DMS 273 (cell line): Measurements from ENCODE around the gene LRRC38.
A peak's percentile ranks its signal among the peaks of the same experiment; 100 is the strongest.
"Not testable (repeated sequence)": the region's sequence is repeated elsewhere in the genome, so short reads cannot be mapped to it uniquely, and the experiment has no call there.

Experiments
- DNase-seq: peaks from one replicate; lab custom pipeline; 2025; ENCODE audit not compliant: unreplicated experiment; lab: John Stamatoyannopoulos, UW

LRRC38 gene, protein sequence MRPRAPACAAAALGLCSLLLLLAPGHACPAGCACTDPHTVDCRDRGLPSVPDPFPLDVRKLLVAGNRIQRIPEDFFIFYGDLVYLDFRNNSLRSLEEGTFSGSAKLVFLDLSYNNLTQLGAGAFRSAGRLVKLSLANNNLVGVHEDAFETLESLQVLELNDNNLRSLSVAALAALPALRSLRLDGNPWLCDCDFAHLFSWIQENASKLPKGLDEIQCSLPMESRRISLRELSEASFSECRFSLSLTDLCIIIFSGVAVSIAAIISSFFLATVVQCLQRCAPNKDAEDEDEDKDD

DNA sequence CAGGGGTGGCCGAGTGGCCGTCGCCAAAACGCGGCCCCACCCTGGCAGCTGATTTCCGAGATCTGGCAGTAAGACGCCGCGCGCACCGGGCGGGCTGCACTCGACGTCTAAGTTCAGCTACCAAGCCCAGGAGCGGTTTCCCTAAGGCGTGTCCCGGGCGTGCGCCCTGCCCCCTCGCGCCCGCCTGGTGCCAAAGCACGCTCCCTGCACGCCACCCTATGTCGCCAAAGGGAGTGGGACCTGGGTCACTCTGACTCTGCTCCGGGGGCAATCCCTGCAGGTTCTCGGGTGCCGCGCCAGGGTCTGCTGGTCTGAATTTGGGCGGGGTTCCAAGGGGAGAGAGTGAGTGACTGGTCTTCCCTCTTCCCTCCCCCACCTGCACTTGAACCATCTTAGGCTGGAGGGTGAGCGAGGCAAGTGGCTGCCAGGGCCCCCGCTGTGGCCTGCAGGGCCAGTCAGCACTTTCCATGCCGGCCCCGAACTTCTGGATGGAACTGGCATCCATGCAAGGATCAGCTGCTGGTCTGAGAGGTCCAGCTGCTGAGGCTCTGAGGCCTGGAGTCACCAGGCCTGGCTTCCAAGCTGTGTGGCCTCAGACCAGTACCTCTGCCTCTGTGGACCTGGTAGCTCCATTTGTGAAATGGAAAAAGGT lies at the start of gene LRRC38:
LRRC38 (minus strand) TSS at position 109 of the 652 bp plus-strand sequence. CDS start 410 bp downstream, outside the sequence.
- DNase-seq, result peak; percentile 62

DNA sequence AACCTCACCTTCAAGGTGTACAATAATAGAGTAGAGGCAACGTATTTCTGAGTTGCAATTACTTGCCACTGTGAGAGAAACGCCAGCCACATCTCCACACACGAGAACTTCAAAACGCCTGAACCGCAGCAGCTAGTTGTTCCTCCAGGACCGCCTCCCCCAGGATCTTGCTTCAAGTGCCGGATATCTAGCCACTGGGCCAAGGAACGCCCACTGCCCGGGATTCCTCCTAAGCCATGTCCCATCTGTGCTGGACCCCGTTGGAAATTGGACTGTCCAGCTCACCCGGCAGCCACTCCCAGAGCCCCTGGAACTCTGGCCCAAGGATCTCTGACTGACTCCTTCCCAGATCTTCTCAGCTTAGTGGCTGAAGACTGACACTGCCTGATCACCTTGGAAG lies 49.2 kb upstream of the LRRC38 start:
- not testable (repeated sequence) for DNase-seq

DNA sequence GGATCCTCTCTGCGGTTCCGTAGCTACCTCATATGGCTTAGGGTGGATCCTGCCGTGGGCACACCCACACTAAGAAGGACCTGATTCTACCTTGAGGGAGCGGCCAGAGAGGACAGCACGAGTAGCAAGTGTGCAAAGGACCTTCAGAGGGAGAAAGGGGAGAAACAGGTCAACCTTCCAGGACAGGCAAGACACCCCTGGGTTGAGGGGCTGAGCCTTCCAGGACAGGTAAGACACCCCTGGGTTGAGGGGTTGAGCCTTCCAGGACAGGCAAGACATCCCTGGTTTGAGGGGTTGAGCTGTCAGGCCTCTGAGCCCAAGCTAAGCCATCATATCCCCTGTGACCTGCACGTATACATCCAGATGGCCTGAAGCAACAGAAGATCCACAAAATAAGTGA lies 46.7 kb upstream of the LRRC38 start:
- no peak for DNase-seq

DNA sequence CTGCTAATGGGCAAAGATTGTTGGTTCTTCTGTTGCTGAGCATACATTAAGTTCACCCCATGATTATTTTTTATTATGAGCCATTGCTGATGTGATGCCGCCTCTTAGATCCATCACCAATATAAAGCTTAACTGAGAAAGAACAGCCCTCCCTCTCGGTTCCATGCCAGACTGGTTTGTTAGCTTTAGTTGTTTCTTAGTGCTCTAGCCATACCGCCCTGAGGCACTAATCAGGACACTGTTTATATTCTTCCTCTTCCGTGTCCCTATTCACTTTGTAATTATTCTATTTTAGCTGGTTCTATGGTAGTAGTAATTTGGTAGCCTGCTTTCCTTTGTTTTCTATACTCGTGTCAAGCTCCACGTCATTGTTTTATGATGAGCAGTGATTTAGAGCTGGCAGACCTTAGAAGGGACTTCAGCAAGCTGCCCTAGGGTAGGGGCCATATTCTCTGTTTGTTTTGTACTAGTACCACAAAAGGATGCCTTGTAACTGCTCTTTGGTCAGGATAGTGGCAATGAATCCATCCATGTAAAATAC lies 42.5 kb upstream of the LRRC38 start:
- no peak for DNase-seq

DNA sequence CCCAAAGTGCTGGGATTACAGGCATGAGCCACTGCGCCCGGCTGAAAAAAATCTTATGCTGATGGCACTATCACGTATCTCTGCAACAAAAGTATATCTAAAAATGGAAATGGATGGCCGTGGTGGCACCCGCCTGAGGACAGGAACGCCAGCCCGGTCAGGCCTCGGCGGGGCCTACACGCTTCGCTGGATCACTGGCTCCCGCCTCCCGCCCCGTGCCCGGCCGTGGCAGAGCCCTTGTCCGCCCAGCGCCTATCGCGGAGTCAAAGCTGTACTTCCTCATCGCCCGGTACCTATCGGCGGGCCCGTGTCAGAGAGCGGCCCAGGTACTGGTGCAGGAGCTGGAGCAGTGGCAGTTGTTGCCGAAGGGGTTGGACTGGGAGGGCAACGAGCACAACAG lies 41.0 kb upstream of the LRRC38 start:
- DNase-seq, result no peak

DNA sequence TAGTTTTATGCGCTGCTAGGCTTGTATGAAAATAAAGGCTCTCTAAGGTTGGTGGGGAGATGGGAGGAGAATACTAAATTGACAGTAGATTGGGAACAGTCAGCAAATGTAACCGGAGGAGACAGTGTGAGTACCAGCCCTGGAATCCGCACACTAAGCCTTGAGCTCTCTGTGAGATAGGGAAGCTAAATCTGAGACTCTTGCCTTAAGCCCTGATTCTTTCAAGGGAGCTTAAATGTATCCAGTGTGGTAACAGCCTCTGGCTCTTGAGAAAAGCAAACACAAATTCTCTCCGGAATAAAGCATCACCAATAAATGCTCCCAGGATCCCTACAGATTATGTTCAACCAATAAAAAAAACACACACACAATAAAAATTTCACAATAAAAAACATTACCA lies 36.9 kb upstream of the LRRC38 start:
- no peak for DNase-seq

DNA sequence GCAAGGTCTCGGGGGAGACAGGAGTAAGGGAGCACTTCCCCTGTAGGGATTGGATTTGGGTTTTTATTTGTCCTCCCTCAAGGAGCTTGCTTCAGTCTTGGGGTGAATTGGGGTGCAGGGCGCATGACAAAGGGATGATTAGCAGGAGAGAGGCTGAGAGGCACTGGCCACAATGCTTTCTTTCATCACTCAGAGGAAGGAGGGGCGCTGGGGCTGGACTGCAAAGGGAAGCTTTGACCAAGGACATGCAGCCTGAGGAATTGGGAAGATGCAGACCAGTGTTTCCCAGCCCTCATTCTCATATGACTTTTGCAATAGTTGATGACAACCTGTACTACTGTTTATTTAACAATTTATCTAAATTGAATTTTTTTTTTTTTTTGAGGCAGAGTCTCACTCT lies 35.7 kb upstream of the LRRC38 start:
- no peak for DNase-seq

DNA sequence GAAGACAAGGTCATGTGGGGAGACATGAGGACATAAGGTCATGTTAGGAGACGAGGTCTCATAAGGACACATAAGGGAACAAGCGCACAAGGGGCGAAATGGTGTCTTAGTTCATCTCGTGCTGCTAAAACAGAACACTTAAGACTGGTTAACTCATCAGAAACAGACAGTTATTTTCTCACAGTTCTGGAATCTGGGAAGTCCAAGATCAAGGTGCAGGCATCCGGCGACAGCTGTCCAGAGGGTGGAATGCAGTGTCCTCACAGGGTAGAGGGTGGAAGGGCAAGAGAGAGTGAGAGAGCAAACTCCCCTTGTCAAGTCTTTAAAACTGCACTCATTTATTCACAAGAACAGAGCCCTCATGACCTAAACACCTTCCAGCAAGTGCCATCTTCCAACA lies 35.2 kb upstream of the LRRC38 start:
- no peak for DNase-seq

DNA sequence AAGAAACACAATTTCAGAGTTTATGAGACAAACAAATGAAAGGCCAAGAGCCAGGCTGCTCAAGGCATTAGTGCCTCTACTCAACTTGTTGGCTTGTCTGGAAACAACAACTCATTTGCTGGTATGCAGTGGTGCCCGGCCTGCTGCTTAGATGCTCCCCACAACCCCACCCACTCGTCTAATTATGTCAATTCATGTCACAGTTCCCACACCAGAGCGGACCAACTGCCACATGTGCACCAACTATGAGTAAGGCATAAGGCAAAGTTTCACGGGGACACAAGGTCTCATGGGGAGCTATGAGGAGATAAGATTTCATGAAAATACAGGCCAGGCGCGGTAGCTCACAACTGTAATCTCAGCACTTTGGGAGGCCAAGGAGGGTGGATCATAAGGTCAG lies 34.5 kb upstream of the LRRC38 start:
- DNase-seq, result no peak

DNA sequence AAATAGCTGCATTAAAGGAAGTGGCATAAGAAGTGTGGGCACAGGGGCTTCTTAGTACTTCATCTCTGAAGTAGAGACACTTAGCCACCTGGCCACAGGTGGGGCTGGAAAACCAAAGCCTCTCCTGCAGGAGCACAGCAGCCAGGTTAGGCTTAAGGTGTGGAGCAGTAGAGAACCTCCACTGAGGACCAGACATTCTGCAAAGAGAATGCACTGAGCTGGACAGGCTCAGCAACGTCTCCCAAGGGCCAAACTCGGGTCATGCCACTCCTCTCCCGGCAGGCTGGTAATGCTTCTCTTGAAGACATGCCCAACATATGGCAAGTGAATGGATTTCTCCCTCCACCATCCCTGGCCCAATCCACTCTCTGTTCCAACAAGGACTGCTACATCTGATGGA lies 33.0 kb upstream of the LRRC38 start:
- no peak for DNase-seq

DNA sequence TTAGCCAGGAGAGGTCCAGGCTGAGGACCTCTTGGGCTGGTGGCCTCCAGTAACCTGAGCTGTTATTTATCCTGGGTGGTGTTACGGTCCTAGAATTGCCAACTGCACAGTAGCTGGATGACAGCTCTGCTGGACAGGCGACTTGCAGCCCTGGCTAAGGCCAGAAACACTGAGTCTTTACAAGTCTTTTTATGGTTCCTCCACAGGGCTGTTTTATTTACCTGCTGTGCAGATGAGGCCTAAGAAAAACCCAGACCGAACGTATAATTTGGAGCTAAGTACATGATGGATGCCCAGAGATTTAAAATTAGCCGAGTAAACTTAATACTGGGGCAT lies 30.4 kb upstream of the LRRC38 start:
- no peak for DNase-seq

DNA sequence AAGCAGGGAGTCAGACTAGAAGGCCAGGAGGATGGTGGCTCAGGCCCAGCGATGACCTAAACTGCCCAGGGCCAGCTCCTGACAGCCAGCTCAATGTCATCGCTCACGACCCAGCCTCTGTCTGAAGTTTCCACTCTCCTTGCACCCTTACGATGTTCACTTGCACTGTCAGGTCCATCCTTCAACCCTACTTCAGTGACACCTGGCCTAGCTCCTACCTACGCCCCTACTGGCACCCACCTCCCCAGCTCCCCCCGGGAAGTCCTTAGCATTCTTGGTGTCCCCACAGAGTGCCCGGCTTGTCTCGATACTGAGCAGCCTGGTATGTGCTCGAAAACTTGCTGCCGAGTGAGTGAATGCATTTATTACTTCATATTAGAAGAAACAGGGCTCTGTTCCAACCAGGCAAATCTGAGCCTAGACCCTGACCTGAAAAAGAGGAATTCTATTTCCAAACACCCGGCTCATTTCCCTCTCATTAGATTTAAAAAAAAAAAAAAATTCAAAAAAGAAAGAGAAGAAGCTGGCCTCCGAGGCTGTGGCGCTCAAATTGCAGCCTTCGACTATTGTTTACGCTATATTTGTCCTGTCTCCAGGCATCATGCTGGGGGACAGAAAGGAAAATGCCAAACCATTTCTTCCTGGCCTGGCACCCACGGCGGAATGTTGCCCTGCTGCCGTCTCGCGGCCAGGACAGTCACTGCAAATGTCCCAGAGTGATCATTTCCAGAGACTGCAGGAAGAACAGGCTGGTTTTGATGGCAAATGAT lies 29.8 kb upstream of the LRRC38 start:
- DNase-seq, result peak; percentile 62

DNA sequence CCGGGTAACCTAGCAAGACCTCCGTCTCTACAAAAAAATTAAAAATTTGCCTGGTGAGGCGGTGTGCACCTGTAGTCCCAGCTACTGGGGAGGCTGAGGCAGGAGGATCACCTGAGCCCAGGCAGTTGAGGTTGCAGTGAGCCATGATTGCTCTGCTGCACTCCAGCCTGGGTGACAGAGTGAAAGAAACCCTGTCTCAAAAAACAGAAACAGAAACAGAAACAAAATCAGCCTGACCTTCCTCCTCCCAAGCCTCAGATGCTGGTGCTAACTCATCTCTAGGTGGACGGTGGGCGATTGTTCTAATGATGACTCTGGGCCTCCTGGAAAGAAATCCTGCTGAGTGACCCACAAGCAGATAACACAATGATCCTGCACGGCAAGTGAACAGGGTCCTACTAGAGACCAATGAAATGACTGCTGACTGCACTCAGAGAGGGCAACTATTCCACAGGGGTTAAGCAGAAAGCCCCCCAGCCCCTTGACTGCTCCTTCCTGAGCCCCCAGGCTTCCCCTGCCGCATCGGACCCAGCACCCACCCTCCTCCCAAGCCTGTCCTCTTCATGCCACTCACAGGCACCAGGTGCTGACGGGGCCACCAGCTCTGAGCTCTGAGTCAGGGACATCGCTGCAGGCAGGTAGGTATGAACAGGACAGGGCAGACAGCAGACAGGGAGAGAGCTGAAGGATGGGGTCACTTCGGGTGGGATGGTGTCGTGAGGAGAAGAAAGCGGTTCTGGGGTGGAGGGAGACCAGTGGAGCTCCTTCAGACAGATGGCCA lies 27.8 kb upstream of the LRRC38 start:
- DNase-seq, result no peak

DNA sequence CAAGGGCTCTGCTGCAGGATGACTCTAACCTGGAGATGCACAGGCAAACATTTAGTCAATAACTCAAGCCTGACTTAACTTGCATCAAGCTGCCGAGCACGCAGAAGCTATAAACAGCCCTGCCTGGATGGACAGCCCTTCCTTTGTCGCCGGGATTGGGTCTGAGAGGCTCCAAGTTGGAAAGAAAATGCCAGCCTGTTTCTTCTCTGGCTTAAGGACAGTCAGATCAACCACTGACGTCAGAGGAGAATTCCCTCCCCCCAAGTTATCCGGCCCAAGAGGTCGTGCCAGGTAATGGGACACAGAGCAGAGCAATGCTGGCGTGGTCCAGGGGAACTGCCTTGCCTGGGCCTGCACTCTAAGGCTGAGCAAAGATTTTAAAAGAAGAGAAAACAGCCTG lies 27.1 kb upstream of the LRRC38 start:
- no peak for DNase-seq

DNA sequence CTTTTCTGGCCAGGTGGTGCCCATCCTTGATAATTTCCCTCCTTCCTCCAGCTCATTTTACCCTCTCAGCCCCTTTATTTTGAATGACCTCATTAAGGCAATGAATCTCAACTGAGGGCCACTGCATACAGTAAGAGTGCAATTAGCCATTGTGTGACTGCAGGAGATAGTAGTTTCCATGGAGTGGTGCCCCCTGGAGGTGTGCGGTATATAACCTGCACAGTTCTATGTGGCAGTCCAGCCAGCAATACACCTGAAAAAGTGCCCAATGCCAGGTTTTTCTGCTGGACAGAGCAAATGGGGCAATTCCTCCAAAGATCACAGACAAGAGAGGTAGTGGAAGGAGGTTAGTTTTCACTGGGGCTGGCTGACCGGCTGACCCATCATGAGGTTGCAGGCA lies 25.9 kb upstream of the LRRC38 start:
- DNase-seq, result no peak

DNA sequence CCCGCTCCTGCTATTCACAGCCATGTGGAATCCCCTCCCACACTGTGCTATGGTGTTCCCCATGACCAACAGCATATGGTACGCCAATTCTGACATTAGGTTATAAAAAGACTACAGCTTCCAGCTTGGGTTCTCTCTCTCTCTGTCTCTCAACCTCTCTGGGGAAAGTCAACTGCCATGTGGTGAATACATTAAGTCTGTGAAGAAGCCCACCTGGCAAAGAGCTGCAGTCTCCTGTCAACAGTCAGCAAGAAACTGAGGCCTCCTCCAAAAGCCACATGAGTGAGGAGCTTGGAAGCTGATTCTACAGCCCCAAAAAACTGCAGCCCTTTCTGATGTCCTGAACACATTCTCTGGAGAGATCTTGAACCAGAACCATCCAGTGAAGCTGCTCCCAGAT lies 25.0 kb upstream of the LRRC38 start:
- DNase-seq, result no peak

DNA sequence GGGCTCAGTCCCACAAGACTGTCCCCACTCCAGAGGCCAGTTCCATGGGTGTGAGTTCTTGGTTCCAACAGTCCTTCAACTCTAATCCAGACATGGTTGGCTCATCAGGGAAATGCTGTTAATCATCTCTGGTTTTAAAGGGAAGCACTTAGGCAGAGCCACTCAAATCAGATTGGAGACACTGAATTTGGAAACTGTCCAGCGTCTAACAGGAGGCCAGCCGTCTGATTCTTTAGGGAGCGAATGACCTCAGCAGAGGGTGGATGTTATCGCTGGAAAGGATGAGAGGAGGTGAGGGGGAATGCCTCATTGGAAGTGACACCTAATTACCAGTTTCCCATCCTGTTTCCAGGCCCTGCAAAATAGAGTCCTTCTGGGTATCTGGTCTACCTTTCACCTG lies 22.8 kb upstream of the LRRC38 start:
- peak; percentile 47 for DNase-seq

DNA sequence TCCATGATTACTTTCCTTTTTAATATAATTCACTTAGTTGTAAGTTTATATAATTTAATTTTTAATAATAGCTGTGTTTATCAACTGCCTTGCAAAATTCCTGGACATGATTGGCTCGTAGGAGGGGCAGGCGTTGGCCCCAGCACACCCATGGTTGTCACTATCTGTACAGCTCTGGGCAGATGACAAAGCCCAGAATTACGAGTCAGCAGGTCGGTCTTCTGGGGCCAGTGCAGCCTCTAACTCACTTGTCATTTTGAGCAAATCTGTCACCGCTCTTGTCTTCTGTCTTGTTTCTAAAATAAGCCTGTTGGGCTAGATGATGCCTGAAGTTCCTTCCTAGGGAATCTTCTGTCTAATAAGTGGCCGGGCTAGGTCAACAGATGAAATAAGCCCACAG lies 21.4 kb upstream of the LRRC38 start:
- no peak for DNase-seq

DNA sequence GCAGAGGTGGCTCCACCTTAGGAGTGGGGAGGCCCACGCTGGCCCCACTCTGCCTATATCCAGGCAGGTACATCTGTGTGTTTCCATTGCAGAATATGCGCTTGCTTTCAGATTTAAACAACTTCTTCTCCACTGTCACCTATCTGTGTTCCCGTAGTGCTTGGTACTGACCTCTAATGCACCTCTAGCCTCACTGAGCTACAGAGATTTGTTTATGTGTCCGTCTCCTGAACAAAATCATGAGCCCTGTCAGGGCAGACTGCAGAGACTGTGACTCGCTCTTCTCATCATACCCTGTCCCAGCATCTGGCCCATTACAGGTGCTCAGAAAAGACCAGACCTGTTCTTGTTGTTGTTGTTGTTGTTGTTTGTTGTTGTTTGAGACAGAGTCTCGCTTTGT lies 14.5 kb upstream of the LRRC38 start:
- no peak for DNase-seq

DNA sequence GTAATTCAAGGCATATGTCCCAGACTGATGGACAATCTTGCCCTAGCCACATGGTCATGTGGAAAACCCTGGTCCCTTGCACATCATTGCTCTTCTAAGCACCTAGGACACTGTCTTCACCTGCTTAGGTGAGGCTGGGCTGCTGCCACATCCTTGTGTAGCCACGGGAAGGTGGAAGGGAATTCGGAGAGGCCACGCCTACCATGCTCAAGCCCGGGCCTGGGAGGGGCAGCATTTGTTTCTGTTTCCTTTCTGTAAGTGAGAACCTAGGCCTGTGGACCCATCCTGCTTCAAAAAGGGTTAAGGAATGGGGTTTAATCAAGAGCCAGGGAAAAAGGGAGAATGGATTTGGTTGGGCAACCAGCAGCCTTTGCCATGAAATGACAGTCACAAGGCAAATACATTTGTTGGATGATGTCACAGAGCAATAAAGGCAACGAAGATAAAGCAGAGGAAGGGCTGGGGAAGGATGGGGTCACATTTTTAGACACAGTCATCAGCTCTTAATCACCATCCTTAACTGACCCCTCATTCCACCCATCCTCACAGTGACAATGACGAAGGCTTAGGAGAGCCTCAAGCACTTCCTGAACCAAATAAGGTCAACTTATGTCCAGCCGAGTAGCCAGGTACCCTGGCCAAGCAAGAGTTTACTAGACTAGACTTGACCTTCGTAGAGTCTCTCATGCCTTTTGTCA lies 10.1 kb upstream of the LRRC38 start:
- no peak for DNase-seq

DNA sequence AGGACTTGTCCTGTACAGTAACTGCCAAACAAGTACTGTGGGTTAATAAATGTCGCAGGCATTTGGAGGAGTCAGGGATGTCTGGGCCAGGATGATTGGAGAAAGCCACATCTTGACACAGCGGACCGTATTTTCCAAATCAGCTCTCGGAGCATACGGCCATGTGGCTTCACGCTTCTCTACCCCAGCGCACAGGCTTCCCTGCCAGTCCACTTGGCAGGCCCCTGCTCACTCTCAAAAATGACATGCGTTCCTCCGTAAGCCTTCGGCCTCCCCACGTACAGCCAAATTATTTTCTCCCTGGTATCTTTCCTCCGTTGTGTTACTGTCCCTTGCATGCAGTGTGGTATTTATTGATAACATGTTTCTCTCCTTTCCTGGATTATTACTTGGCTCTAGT lies 7.2 kb upstream of the LRRC38 start:
- no peak for DNase-seq
